Keratinocyte (primary cell): Measurements from ENCODE around the gene DYNLT2.

Experiments used
- CTCF ChIP-seq, 3 experiments: IDR thresholded peaks in 1 of 3; conservative IDR thresholded peaks in 1 of 3; optimal IDR thresholded peaks in 1 of 3; 2 replicates in 2 of 3; 3 replicates in 1 of 3; pipeline versions ENCODE3 to v1.5.1; 2011; ENCODE audit warnings: low read length in 3 of 3, mild to moderate bottlenecking in 3 of 3, moderate library complexity in 2 of 3, control low read depth in 1 of 3, inconsistent platforms in 1 of 3; ENCODE audit not compliant: insufficient read depth in 2 of 3; ENCODE audit errors: extremely low read depth in 1 of 3
- EZH2 ChIP-seq: IDR thresholded peaks from one replicate; pipeline ENCODE4 v1.6.1; 2012; ENCODE audit warnings: inconsistent platforms, mild to moderate bottlenecking, low read length, moderate library complexity

GRCh38 chr6:169741344-169741743 lies 10.0 kb downstream of the DYNLT2 start:
- TF ChIP-seq EZH2 = no peak
- TF ChIP-seq CTCF (optimal IDR thresholded peaks at IDR 0.05 in 1 of 3, IDR thresholded peaks at IDR 0.05 in 1 of 3, conservative IDR thresholded peaks at IDR 0.05 in 1 of 3; ENCODE audit: extremely low read depth in 1 of 3, insufficient read depth in 2 of 3, low read length in 3 of 3) = no peak
